Measurements from ENCODE around the gene FOXE3.

Gene FOXE3

GRCh38 chr1:47415728-47416318 lies at the start of gene FOXE3:
FOXE3 (plus strand) TSS chr1:47416285; CDS start chr1:47416316, 31 bp downstream.
- no peak for DNase-seq

- DNase-seq: no peak
These were observed 48.4 kb upstream of the FOXE3 start for GRCh38 chr1:47367651-47368050.

GRCh38 chr1:47371016-47371517 lies 45.0 kb upstream of the FOXE3 start:
- DNase-seq: no peak

GRCh38 chr1:47374501-47374900 lies 41.6 kb upstream of the FOXE3 start:
- DNase-seq: no peak

GRCh38 chr1:47378147-47378546 lies 37.9 kb upstream of the FOXE3 start:
- DNase-seq: no peak

- no peak for DNase-seq
These were observed 35.4 kb upstream of the FOXE3 start for GRCh38 chr1:47380699-47381098.

- no peak for DNase-seq
These were observed 33.6 kb upstream of the FOXE3 start for GRCh38 chr1:47382399-47382983.

- no peak for DNase-seq
These were observed 32.0 kb upstream of the FOXE3 start for GRCh38 chr1:47384083-47384482.

- no peak for DNase-seq
These were observed 31.1 kb upstream of the FOXE3 start for GRCh38 chr1:47385020-47385419.

GRCh38 chr1:47386268-47386667 lies 29.8 kb upstream of the FOXE3 start:
- DNase-seq: no peak

GRCh38 chr1:47388030-47388890 lies 27.8 kb upstream of the FOXE3 start:
- DNase-seq: no peak

GRCh38 chr1:47388891-47389238 lies 27.2 kb upstream of the FOXE3 start:
- peak; percentile 37 to 62 for DNase-seq

GRCh38 chr1:47389731-47390130 lies 26.4 kb upstream of the FOXE3 start:
- no peak for DNase-seq

GRCh38 chr1:47390843-47391242 lies 25.2 kb upstream of the FOXE3 start:
- DNase-seq: no peak

- no peak for DNase-seq
These were observed 22.9 kb upstream of the FOXE3 start for GRCh38 chr1:47393141-47393540.

GRCh38 chr1:47395433-47395832 lies 20.7 kb upstream of the FOXE3 start:
- DNase-seq: no peak

GRCh38 chr1:47396671-47397196 lies 19.4 kb upstream of the FOXE3 start:
- DNase-seq: no peak

GRCh38 chr1:47399138-47399845 lies 16.8 kb upstream of the FOXE3 start:
- no peak for DNase-seq

GRCh38 chr1:47399846-47400155 lies 16.3 kb upstream of the FOXE3 start:
- no peak for DNase-seq

GRCh38 chr1:47401761-47402160 lies 14.3 kb upstream of the FOXE3 start:
- no peak for DNase-seq

GRCh38 chr1:47402591-47402990 lies 13.5 kb upstream of the FOXE3 start:
- no peak for DNase-seq

- no peak for DNase-seq
These were observed 12.7 kb upstream of the FOXE3 start for GRCh38 chr1:47403321-47403910.

GRCh38 chr1:47405697-47406096 lies 10.4 kb upstream of the FOXE3 start:
- DNase-seq: peak; percentile 29 to 42

Measured in Kasumi-1 (cell line).